Measurements from ENCODE around the gene CFAP100.

GRCh38 chr3:126421573-126422119, 26.9 kb downstream of the CFAP100 start:
- TF ChIP-seq CTCF (conservative IDR thresholded peaks at IDR 0.05 in 1 of 2, IDR thresholded peaks at IDR 0.05 in 1 of 2; ENCODE audit: extremely low read depth in 1 of 2, insufficient read depth in 1 of 2, low read depth in 1 of 2, low read length in 2 of 2) (no peak), EZH2 (IDR thresholded peaks at IDR 0.05; ENCODE audit: borderline replicate concordance, low read length) (no peak)
